Activated CD4-positive, alpha-beta T cell treated with anti-CD3 and anti-CD28 coated beads, Interleukin-2, amount 10 ng/mL, durations not matched to agents 24 days and 14 days (primary cell): Measurements from ENCODE around the gene ABI3BP. TPM values are rescaled to one million over a fixed set of nuclear protein-coding genes. Genes with fewer than 3 reads are reported as not detected.

Experiments
- DNase-seq: peaks from one replicate; pipeline ENCODE4 v3.0.0; 2022
- H3K27ac Mint-ChIP-seq: one replicate; pipeline ENCODE4 v1.8.0; 2022; ENCODE audit warnings: mild to moderate bottlenecking, mixed read lengths
- H3K27me3 Mint-ChIP-seq: one replicate; pipeline ENCODE4 v1.8.0; 2022; ENCODE audit warnings: mixed read lengths
- H3K36me3 Mint-ChIP-seq: one replicate; pipeline ENCODE4 v1.8.0; 2022; ENCODE audit warnings: low read depth, mild to moderate bottlenecking, mixed read lengths
- H3K4me1 Mint-ChIP-seq: one replicate; pipeline ENCODE4 v1.8.0; 2021; ENCODE audit warnings: mixed read lengths
- H3K4me3 Mint-ChIP-seq: one replicate; pipeline ENCODE4 v1.8.0; 2022; ENCODE audit warnings: mild to moderate bottlenecking, moderate library complexity, mixed read lengths
- H3K9me3 Mint-ChIP-seq: one replicate; pipeline ENCODE4 v1.8.0; 2021; ENCODE audit warnings: mixed read lengths
- intact Hi-C: fragments of 100-400 bp; cut with micrococcal nuclease; formaldehyde crosslinking; loops from one replicate; pipeline ENCODE4 v1.15.1; 2023
- total RNA-seq: library from RNA; stranded (reverse); gene quantifications from 2 replicates; pipeline ENCODE4 v1.2.3, GENCODE V29; 2022

The ABI3BP gene
- total RNA-seq, 1 donor from 2014 or later: not detected

- Mint-ChIP-seq H3K27me3 (no peaks in the 10 kb centered on the region), H3K4me3 (no peak overlapping the region), H3K9me3 (peaks cover 15% of the 10 kb centered on the region), H3K4me1 (no peaks in the 10 kb centered on the region), H3K27ac (no peak overlapping the region), H3K36me3 (no peaks in the 10 kb centered on the region)
- intact Hi-C loops: no loop called here
- DNase-seq: no peak
Measured at GRCh38 chr3:101011136-101011535, 17.9 kb upstream of the ABI3BP start.

- Mint-ChIP-seq H3K36me3 (no peaks in the 10 kb centered on the region), H3K27me3 (no peaks in the 10 kb centered on the region), H3K9me3 (peaks cover 16% of the 10 kb centered on the region), H3K4me3 (no peak overlapping the region), H3K27ac (no peak overlapping the region), H3K4me1 (no peaks in the 10 kb centered on the region)
- intact Hi-C loops: no loop called here
- DNase-seq: no peak
Measured at GRCh38 chr3:101010296-101010695, 17.1 kb upstream of the ABI3BP start.

GRCh38 chr3:101009386-101009785 lies 16.2 kb upstream of the ABI3BP start:
- H3K27me3 Mint-ChIP-seq: no peaks in the 10 kb centered on the region
- no peaks in the 10 kb centered on the region for H3K36me3 Mint-ChIP-seq
- intact Hi-C loops: no loop called here
- no peak for DNase-seq
- H3K4me1 Mint-ChIP-seq: no peaks in the 10 kb centered on the region
- no peak overlapping the region for H3K27ac Mint-ChIP-seq
- no peak overlapping the region for H3K4me3 Mint-ChIP-seq
- peaks cover 16% of the 10 kb centered on the region for H3K9me3 Mint-ChIP-seq

- Mint-ChIP-seq H3K9me3 (no peaks in the 10 kb centered on the region), H3K4me3 (no peak overlapping the region), H3K27me3 (peaks cover 3% of the 10 kb centered on the region), H3K4me1 (no peaks in the 10 kb centered on the region), H3K27ac (no peak overlapping the region), H3K36me3 (no peaks in the 10 kb centered on the region)
- intact Hi-C loops: no loop called here
- no peak for DNase-seq
Measured at GRCh38 chr3:100999160-100999559, 5.9 kb upstream of the ABI3BP start.

- Mint-ChIP-seq H3K36me3 (no peaks in the 10 kb centered on the region), H3K9me3 (no peaks in the 10 kb centered on the region), H3K27ac (no peak overlapping the region), H3K4me3 (no peak overlapping the region), H3K27me3 (peaks cover 13% of the 10 kb centered on the region), H3K4me1 (no peaks in the 10 kb centered on the region)
- intact Hi-C loops: no loop called here
- no peak for DNase-seq
Measured at GRCh38 chr3:100994809-100995208, 1.6 kb upstream of the ABI3BP start.

GRCh38 chr3:100994187-100994586 lies 966 bp upstream of the ABI3BP start:
- Mint-ChIP-seq H3K4me3 (no peak overlapping the region), H3K27me3 (peaks cover 16% of the 10 kb centered on the region), H3K36me3 (no peaks in the 10 kb centered on the region), H3K27ac (no peak overlapping the region), H3K4me1 (no peaks in the 10 kb centered on the region), H3K9me3 (no peaks in the 10 kb centered on the region)
- intact Hi-C loops: no loop called here
- DNase-seq: no peak

- intact Hi-C loops: no loop called here
- Mint-ChIP-seq H3K27ac (no peak overlapping the region), H3K4me1 (no peaks in the 10 kb centered on the region), H3K9me3 (no peaks in the 10 kb centered on the region), H3K4me3 (no peak overlapping the region), H3K27me3 (peaks cover 14% of the 10 kb centered on the region), H3K36me3 (no peaks in the 10 kb centered on the region)
- no peak for DNase-seq
Measured at GRCh38 chr3:100992231-100993012, 799 bp downstream of the ABI3BP start.

- intact Hi-C loops: no loop called here
- Mint-ChIP-seq H3K4me1 (no peaks in the 10 kb centered on the region), H3K27me3 (peaks cover 8% of the 10 kb centered on the region), H3K27ac (no peak overlapping the region), H3K9me3 (no peaks in the 10 kb centered on the region), H3K36me3 (no peaks in the 10 kb centered on the region), H3K4me3 (no peak overlapping the region)
- no peak for DNase-seq
Measured at GRCh38 chr3:100988080-100988479, 5.1 kb downstream of the ABI3BP start.

GRCh38 chr3:100984308-100984707 lies 8.9 kb downstream of the ABI3BP start:
- Mint-ChIP-seq H3K27me3 (no peaks in the 10 kb centered on the region), H3K4me1 (no peaks in the 10 kb centered on the region), H3K9me3 (no peaks in the 10 kb centered on the region), H3K36me3 (no peaks in the 10 kb centered on the region), H3K4me3 (no peak overlapping the region), H3K27ac (no peak overlapping the region)
- no peak for DNase-seq
- intact Hi-C loops: no loop called here

- no peaks in the 10 kb centered on the region for H3K27me3 Mint-ChIP-seq
- H3K4me1 Mint-ChIP-seq: no peaks in the 10 kb centered on the region
- H3K27ac Mint-ChIP-seq: no peak overlapping the region
- intact Hi-C loops: no loop called here
- H3K36me3 Mint-ChIP-seq: no peaks in the 10 kb centered on the region
- H3K9me3 Mint-ChIP-seq: no peaks in the 10 kb centered on the region
- no peak for DNase-seq
- H3K4me3 Mint-ChIP-seq: no peak overlapping the region
Measured at GRCh38 chr3:100982710-100983109, 10.5 kb downstream of the ABI3BP start.

GRCh38 chr3:100981164-100981911 lies 11.9 kb downstream of the ABI3BP start:
- intact Hi-C loops: no loop called here
- Mint-ChIP-seq H3K27ac (no peak overlapping the region), H3K4me3 (no peak overlapping the region), H3K27me3 (no peaks in the 10 kb centered on the region), H3K4me1 (no peaks in the 10 kb centered on the region), H3K9me3 (no peaks in the 10 kb centered on the region), H3K36me3 (no peaks in the 10 kb centered on the region)
- no peak for DNase-seq

GRCh38 chr3:100978011-100978659 lies 15.1 kb downstream of the ABI3BP start:
- Mint-ChIP-seq H3K9me3 (no peaks in the 10 kb centered on the region), H3K27me3 (no peaks in the 10 kb centered on the region), H3K36me3 (no peaks in the 10 kb centered on the region), H3K4me3 (no peak overlapping the region), H3K4me1 (no peaks in the 10 kb centered on the region), H3K27ac (no peak overlapping the region)
- DNase-seq: no peak
- intact Hi-C loops: no loop called here

- no peaks in the 10 kb centered on the region for H3K36me3 Mint-ChIP-seq
- H3K4me3 Mint-ChIP-seq: no peak overlapping the region
- intact Hi-C loops: no loop called here
- H3K27me3 Mint-ChIP-seq: peaks cover 2% of the 10 kb centered on the region
- DNase-seq: no peak
- no peaks in the 10 kb centered on the region for H3K4me1 Mint-ChIP-seq
- H3K27ac Mint-ChIP-seq: no peak overlapping the region
- no peaks in the 10 kb centered on the region for H3K9me3 Mint-ChIP-seq
Measured at GRCh38 chr3:100976611-100977010, 16.6 kb downstream of the ABI3BP start.

GRCh38 chr3:100975714-100976113 lies 17.5 kb downstream of the ABI3BP start:
- no peak overlapping the region for H3K4me3 Mint-ChIP-seq
- H3K9me3 Mint-ChIP-seq: no peaks in the 10 kb centered on the region
- peaks cover 2% of the 10 kb centered on the region for H3K27me3 Mint-ChIP-seq
- DNase-seq: no peak
- H3K27ac Mint-ChIP-seq: no peak overlapping the region
- H3K36me3 Mint-ChIP-seq: no peaks in the 10 kb centered on the region
- no peaks in the 10 kb centered on the region for H3K4me1 Mint-ChIP-seq
- intact Hi-C loops: no loop called here
